ENCODE measurements around the gene BRAT1.
A peak's percentile ranks its signal among the peaks of the same experiment; 100 is the strongest.

The BRAT1 gene

GRCh38 chr7:2523461-2523936 lies 31.8 kb downstream of the BRAT1 start:
- no peak for DNase-seq (ENCODE audit: low read depth)

DNA sequence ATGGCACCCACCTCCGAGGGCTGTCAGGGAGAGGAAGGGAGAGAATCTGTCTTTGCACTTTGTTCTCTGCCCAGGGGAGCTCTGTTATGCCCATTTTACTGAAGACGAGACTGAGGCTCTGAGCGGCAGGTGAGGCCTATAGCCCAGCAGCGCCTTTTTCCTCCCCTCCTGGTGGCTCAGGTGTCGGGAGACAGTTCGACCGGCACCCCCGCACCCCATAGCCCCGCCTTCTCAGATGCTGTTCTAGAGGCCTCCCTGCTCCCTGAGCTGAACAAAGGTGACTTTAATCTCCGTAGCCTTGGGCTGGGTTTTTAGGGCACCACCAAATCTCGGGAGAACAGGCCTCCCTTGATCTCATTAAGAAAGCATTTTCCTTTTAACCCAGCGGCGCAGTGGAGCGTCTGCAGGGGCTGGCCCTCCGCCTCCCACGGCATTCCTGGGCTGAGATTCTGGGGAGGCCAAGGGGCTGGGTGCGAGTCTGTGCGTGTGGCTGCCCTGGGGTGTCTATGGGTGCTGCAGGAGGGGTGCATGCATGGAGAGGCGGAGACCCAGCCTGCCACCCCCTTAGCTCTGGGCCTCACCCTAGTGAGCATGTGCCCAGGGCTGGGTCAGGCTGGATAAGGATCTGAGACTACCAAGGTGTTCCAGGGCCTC lies 32.4 kb downstream of the BRAT1 start:
- DNase-seq (ENCODE audit: low read depth): no peak

DNA sequence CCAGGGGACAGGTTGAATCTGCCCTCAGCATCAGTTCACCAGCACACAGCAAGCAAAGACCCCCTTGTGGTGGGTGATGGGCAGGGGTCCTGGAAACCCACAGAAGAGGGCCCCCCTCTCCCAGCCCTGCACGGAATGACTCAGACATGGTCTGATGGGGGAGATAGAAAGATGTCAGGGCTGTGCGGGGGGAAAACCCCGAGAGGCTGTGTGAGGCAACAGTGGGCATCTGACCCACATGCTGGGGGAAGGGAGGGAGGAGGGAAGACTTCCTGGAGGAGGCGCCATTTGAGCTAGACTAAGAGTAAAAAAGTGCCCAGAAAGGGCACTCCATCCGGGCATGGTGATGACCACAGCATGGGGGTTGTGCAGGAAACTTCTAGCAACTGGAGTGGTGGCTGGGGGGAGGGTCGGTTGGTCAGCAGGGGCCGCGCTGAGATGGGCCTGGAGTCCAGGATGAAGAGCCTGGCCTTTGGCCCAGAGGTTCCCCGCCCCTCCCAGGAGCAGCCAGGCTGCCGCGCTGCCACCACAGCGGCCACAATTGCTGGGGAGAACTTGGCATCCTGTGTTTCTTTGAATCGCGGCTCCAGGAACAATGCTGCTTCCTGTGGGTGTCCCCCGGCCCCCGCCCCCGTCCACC lies 33.3 kb downstream of the BRAT1 start:
- peak; percentile 70 for DNase-seq (ENCODE audit: low read depth)

- DNase-seq (ENCODE audit: low read depth): no peak
These were observed 34.0 kb downstream of the BRAT1 start for GRCh38 chr7:2521341-2521745.

DNA sequence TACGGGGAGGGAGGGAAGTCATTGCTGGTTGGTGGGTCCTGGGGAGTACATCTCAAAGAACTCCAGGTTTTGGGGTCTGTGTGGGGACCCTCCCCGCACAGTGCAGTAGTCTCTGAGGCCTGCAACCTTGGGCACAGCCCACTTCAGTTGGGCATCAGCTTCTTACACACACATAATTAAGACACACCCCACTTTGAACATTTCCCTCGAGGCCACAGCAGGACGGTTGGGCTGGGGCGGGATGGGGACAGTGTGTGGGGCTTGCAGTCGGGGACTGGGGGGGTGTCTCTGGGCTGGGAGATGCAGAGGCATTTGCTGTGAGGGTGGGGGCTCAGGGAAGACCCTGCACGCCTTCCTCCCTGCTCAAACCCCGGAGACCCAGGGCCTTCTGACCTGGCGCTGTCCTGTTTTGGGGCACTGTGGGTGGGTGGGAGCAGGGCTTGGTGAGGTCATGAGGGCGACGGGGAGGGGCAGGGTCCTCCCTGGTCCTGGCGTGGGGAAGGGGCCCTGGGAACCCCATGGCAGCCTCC lies 34.5 kb downstream of the BRAT1 start:
- no peak for DNase-seq (ENCODE audit: low read depth)

DNA sequence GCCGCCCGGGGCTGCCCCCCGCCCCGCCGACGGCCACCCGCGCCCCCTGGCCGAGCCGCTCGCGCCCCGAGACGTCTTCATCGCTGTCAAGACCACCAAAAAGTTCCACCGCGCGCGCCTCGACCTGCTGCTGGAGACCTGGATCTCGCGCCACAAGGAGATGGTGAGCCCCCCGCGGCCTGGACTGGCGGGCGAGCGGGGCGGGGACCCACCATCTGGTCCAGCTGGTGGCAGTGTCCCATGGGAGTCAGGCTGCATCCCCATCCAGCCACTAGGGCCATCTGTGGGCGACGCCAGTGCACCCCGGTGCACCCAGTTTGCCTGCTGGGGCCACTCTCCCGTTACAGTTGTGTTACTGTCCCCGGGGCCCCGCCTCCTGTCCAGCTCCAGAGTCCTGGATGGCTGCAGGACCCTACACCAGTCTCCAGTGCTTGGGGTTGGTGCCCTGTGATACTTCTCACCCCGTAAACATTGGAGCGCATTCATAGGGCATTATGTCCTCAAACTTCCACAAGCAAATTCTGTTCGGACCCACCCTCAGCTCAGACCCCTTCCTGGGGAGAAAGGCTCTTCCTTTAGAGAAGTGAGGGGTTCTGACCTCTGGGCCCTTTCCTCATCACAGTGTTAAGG lies 35.1 kb downstream of the BRAT1 start:
- no peak for DNase-seq (ENCODE audit: low read depth)

- DNase-seq (ENCODE audit: low read depth): peak; percentile 84
These were observed 36.0 kb downstream of the BRAT1 start, which contains the start of gene LFNG for GRCh38 chr7:2519119-2519930. LFNG (plus strand) TSS chr7:2519774; CDS start chr7:2519862, 88 bp downstream.

DNA sequence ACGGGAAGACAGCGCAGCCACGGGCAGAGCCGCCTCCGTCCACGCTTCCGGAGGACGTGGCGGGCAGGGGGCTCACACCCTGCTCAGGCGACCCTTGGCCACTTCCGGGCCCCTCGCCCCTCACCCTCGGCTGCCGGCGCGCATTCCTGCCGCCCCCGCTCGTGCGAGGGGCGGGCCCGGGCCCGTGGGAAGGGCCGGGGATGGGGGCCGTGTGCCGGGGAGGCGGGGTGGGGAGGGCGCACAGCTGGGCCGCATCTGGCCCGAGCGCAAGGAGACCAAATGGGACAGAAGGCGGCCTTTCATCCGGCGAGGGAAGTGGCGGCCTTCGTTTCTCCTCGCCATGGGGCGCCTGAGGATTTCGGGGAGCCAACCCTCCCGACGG lies 36.6 kb downstream of the BRAT1 start:
- DNase-seq (ENCODE audit: low read depth): no peak

DNA sequence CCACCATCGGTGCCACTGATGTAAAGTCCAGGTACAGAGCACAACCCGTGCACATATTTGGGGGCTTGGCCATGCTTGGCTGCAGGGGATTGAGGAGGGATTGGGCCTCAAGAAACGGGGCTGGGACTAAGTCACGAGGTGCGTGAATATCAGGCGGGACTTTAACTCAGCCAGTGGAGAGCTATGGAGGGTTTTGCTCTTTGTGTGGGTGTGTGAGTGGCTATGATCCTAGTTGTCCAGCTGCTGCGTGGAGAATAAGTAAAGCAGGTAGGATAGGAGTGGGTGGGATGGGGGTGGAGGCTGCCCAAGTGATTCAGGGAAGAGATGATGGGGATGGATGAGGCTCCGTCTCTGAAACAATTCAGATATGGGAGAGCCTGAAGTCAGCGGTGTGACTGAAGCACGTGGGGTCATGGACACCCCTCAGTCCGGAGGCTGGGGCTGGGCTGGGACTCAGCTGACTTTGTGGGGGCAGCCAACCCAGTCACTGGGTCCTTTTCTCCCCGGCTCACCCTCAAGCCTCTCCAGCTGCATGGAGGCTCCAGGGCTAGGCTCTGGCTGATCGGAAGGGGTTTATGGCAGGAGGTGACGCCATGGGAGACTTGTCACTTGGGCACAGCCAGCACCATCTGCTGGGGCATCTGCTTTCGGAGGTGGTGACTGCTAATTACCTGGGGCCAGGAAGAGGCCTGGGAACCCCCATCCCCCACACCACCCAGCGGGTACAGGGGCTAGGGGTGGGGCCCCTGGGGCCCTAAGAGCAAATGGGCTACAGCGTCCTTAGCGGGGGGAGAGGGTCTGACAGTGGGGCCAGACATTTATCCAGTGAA lies 37.4 kb downstream of the BRAT1 start:
- DNase-seq (ENCODE audit: low read depth): no peak

DNA sequence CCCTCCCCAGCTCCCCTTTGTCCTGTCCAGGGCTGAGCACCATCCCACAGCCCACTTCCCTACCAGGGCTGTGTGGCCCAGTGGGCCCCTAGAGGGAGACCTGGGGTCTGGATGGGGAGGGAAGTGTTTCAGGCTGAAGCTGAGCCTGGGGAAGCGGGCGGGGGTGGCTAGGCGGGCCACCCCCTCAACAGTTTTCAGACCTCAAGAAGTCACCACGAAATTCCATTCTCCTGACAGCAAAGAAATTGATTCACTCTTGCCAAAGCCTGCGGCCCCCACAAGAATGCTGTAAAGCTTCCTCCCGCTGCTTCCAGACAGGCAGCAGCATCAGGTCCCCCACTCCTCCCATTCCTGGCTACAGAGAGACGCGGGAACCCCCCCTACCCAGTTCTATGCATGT lies 38.3 kb downstream of the BRAT1 start:
- no peak for DNase-seq (ENCODE audit: low read depth)

GRCh38 chr7:2516194-2516555 lies 39.1 kb downstream of the BRAT1 start:
- DNase-seq (ENCODE audit: low read depth): no peak

- no peak for DNase-seq (ENCODE audit: low read depth)
These were observed 39.7 kb downstream of the BRAT1 start for GRCh38 chr7:2515424-2516193.

DNA sequence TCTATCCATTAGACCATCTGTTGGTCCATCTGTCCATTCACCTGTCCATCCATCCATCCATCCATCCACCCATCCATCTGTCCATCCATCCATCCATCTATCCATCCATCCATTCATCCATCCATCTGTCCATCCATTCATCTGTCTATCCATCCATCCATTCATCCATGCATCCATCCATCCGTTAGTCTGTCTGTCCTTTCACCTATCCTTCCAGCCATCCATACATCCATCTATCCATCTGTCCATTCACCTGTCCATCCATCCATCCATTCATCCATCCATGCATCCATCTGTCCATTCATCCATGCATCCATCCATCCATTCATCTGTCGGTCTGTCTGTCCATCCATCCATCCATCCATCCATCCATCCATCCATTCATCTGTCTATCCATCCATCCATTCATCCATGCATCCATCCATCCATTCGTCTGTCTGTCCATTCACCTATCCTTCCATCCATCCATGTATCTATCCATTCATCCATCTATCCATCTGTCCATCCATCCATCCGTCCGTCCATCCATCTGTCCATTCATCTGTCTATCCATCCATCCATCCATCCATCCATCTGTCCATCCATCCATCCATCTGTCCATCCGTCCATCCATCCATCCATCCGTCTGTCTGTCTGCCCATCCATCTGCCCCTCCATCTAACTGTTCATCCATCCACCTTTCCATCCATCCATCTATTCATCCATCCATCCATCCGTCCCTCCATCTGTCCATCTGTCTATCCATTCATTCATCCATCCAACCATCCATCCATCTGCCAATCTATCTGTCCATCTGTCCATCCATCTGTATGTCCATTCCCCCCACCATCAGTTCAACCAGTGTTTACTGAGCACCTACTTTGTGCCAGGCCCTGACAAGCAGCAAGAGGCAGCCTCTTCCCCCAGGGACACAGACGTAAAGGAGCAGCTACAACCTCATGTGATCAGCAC lies 40.6 kb downstream of the BRAT1 start:
- no peak for DNase-seq (ENCODE audit: low read depth)

- no peak for DNase-seq (ENCODE audit: low read depth)
These were observed 41.6 kb downstream of the BRAT1 start for GRCh38 chr7:2513702-2514101.

DNA sequence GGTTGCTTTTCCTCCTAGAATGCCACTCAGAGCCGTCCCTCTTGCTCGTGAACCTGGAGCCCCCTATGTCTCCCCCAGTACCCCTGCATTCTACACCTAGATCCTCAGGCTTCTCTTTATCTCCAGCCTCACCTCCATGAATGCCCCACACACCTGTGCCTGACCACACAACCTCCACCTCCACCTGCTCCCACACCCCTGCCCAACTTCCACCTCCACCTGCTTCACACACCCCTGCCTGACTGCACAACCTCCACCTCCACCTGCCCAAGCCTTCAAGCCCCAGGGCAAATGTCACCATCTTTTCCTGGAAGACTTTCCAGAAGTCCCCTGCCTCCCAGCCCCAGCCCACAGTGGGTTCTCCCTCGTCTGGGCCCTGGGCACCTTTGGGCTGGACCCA lies 42.6 kb downstream of the BRAT1 start:
- no peak for DNase-seq (ENCODE audit: low read depth)

- DNase-seq (ENCODE audit: low read depth): no peak
These were observed 43.1 kb downstream of the BRAT1 start for GRCh38 chr7:2512179-2512661.

DNA sequence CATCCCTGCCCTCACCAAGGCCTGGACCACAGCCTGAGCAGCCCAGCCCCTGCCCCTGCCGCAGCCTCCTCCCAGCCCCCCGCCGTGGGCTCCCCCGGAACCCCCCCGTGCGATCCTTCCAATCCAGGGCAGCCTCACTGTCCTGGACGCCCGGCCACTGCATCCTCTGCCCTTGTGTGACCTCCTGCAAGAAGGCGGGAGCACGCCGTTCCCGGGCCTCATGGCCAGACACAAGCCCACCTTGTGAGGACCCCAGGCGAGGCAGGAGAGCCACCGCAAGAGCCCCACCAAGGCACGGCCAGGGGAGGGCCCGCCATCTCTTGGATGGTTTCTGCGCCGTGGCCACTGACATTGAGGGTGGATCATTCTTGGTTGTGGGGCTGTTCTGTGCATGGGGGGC lies 43.6 kb downstream of the BRAT1 start:
- DNase-seq (ENCODE audit: low read depth): no peak

DNA sequence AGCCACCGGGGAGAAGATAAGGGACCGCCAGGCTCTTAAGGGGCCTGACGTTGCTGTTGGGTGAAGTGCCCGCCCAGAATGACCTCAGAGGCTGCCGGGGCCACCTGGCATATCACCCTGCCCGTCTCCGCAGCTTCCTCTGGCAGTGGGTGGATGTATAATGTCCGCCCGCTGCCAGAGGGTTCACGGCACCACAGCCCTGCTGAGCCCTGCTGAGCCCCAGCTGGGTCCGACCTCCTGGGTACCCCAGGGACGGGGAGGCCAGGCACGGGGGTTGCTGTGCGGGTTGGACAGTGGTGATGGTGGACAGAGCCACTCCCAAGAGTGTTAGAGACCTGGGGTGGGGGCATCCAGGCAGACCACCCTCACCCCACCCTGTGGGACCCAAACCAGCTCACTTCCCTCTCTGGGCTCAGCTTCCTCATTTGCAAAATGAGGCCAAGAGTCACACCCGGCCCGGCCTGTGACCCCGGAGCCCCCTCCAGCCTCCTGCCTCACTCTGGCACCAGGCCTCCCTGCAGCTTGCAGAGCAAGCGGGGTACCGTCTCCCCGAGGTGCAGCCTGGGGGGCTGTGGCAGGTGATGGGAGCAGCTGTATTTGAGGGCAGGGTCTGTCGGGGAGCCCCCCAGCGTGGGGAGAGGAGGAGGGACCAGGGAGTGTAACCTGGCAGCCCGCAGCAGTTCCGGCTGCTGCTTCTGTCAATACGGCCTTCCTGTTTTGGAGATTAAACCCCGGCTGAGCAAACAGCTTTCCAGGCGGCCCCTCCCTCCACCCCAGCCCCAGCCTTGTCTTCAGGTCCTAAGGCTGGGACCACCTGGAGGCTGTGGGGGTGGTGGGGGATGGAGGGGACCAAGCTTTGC lies 44.2 kb downstream of the BRAT1 start:
- peak; percentile 51 for DNase-seq (ENCODE audit: low read depth)
